Ramos (cell line): Measurements from ENCODE around the gene SHF.
"Not testable (repeated sequence)": the region's sequence is repeated elsewhere in the genome, so short reads cannot be mapped to it uniquely, and the experiment has no call there.

ENCODE experiments used
- in situ Hi-C: fragments of 300-500 bp; cut with MboI; formaldehyde crosslinking; loops from one replicate; pipeline ENCODE4 v1.14.3; 2022; ENCODE audit warnings: low sequenced_read_pairs; ENCODE audit not compliant: unreplicated experiment

The SHF gene, protein sequence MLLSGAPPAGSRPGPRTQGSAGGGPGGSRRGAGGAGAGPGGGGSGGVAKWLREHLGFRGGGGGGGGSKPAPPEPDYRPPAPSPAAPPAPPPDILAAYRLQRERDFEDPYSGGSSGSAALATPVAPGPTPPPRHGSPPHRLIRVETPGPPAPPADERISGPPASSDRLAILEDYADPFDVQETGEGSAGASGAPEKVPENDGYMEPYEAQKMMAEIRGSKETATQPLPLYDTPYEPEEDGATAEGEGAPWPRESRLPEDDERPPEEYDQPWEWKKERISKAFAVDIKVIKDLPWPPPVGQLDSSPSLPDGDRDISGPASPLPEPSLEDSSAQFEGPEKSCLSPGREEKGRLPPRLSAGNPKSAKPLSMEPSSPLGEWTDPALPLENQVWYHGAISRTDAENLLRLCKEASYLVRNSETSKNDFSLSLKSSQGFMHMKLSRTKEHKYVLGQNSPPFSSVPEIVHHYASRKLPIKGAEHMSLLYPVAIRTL

DNA sequence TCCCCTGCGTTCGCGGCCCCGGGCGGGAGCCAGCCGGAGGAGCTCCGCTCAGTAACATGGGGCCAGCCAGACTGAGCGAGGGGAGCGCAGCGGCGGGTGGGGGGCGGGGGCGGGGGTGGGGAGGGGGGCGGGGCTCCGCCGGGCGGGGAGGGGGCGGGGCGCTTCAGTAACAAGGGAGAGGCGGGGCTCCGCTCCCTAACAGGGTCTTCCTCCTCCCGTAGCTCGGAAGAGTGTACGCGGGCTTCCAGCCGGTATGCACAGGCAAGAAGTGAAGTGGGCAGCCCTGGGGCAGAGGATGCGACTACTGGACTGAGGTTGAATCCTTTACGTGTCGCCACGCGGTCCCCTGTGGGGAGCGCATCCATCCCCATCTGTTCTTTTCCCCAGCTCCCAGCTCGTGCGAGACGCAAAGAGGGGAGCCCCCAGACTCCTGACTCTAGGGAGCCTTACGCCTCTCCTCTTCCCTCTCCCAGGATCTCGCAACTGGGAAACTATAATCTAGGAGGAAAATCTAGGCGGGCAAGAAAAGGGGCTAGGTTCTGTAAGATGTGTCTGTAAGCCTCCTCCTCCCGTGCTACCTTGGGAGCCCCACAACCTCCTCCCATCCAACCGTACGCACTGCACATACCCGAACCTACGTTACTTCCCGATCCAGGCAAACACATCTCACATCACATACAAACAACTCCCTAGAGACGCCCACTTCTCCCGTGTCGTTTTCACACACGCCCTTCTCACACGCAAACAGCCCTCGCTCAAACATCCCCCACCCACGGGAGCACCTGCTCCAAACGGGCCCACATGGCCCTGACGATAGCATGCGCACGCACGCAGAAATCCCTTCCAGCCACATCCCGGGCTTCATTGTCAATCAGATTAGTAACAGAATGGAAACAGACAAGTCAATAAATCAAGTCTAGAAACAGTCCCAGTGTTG is at the start of gene SHF:
TSS of gene SHF (minus strand) at position 73 of the 937 bp plus-strand sequence. CDS start at position 58, 15 bp downstream.
- in situ Hi-C loops = loop anchor here (10.0 kb wide), 1 partner anchor 417 kb away; no protein-coding TSS in a partner anchor

- in situ Hi-C loops = not testable (repeated sequence)
Observed at GRCh38 chr15:45236806-45237205, 49.0 kb upstream of the SHF start.

DNA sequence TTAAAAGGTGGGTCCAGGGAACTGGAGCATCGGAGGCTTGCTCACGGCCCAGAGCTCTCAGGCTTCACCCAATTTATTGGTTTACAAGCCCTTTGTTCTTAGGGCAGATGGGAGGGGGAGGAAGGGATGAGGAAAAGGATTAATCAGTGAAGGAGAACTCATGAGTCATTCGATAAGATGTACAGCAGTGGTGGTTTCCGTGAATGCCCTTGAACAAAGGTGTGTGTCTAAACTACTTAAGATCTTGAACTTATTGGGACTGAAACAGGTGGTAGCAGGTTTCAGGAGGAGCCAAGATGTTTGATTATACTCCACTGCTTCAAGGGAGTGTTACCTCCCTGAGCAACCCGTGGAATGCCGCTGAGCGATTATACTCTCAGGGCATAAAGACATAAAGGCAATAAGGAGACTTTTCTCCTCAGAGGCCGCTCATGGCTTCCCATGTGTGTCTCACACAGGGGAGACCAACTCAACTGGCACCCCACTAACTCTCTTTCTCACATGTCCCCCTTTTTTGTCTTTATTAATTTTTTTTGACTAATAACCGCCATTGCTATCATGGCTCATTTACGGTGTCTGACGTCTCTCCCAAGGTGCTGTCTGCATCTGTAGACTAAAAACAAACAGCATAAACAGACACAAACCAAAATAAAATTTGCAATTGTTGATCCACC is 46.9 kb upstream of the SHF start:
- in situ Hi-C loops = no loop called here

- in situ Hi-C loops = no loop called here
Observed at GRCh38 chr15:45231864-45232562, 44.2 kb upstream of the SHF start.

DNA sequence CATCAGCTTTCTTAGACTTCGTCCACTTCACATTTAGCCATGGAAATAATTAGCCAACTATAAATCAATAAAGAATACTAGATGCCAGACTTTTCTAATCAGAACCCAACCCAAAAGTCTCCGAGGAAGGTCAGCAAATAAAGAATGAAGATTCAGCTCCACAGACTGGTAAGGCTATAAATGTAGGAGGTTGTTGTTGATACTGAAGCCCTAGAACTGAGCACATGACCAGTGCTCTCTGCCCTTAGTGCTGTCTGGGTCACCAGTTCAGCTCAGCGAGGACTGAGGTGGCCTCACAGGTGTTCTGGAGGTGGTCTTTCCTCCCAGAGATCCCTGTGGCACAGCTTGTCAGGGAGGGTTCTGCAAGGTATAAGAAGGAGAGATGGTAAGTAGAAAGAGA is 43.4 kb upstream of the SHF start:
- in situ Hi-C loops = no loop called here

DNA sequence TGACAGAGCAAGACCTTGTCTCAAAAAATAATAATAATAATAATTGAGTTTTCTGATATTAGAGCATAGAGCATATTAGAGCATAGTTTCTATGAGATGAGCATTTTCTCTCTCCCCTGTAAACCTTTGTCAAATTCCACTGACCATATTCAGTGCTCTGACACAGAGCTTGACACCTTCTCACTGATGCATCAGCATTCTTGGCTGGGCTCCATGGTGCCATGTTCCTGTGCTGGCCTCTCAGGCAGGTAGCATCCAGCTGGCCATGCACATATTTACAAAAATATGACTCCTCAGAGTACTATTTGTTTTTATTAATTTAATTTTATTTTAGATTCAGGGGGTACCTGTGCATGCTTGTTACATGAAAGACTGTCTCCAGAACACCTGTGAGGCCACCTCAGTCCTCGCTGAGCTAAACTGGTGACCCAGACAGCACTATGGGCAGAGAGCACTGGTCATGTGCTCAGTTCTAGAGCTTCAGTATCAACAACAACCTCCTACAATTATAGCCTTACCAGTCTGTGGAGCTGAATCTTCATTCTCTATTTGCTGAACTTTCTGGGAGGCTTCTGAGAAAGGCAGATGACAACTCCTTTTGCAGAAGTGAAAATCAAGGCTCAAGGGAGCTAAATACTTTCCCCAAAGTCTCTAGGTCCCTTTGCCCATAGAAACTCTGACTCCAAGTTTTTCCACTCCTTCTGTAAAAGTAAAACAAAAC is 42.6 kb upstream of the SHF start:
- in situ Hi-C loops = no loop called here

GRCh38 chr15:45228931-45229330 is 41.2 kb upstream of the SHF start:
- in situ Hi-C loops = no loop called here

DNA sequence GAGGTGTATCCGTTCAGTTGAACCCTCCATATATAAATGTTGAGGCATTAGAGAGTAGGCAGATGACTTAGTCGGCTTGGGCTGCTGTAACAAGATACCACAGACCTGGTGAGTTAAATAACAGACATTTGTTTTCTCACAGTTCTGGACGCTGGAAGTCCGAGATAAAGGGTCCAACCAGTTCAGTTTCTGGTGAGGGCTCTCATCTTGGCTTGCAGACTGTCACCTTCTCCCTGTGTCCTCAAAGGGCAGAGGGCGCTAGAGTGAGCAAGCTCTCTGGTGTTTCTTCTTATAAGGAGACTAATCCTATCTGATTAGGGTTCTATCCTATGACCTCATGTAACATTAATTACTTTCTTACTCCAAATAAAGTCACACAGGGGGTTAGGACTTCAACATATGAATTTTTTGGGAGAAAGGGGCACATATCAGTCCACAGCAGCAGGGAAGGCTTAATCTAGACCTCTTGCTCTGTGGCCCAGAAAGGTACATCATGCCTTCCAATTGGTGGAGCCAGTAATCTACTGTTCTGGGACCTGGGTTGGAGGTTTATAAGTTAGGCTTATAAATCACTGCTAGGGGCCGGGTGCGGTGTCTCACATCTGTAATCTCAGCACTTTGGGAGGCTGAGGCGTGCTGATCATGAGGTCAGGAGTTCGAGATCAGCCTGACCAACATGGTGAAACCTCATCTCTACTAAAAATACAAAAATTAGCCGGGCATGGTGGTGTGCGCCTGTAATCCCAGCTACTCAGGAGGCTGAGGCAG is 37.9 kb upstream of the SHF start:
- in situ Hi-C loops = no loop called here

GRCh38 chr15:45224621-45225217 is 37.0 kb upstream of the SHF start:
- in situ Hi-C loops = no loop called here

GRCh38 chr15:45221967-45222366 is 34.2 kb upstream of the SHF start:
- in situ Hi-C loops = no loop called here

DNA sequence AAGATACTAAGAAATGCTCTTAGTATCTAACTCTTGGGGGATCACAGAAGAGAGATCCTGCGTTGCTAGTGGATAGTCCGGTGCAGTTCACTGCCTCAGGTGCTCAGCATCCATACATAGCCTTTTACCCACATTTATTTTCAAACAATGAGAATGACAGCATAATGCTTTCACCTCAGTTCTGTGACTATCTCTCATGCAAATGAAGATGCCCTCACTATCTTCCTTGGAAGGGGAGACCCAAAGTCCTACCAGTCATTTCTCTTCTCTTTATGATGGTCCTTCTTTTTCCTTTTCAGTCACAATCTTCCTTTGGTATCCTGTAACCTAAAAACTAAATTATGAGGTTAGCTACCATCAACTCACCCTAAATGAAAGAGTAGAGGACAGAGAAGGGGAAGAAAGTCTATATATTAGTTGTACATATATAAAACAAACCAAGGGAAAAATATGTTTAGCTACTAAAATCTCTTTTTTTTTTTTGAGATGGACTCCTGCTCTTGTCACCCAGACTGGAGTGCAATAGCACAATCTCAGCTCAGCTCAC is 33.4 kb upstream of the SHF start:
- in situ Hi-C loops = no loop called here

GRCh38 chr15:45212493-45212892 is 24.7 kb upstream of the SHF start:
- in situ Hi-C loops = no loop called here

DNA sequence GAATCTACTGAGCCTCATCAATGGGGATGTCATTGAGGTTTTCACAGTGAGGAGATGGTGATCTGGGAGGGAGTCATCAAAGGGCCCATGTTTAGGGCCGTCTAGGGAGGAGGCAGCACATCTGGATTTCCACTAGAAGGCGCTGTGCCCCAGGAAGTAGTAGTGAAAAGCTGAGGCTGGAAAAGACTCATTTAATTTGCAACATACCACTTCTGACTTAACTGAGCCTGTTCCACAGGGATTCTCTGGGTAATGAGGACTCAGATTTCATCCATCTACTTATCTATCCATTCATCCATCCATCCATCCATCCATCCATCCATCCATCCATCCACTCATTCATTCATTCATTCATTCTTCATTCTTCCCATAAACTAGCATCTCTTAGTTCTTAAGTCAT is 17.4 kb upstream of the SHF start:
- in situ Hi-C loops = loop anchor here (10.0 kb wide), 1 partner anchor 200 kb away; a partner anchor contains a TSS

DNA sequence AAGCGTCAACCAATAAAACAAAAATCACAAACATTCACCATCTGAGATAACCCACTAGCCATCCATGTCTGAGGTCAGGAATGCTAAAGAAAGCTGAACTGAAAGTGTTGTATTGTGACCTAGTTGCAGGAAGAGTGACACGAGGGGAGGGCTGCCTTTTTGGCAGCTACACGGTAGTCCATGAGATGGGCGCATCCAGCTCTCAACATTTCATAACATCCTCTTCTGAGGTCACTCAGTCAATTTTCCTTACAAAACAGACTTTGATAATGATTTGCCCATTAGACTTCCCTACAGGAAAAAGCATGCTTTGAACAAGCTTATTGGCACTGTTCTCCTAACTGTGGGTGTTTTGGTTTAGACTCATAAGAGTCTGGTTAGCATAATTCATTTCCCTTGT is 15.4 kb upstream of the SHF start:
- in situ Hi-C loops = loop anchor here (10.0 kb wide), 1 partner anchor 202 kb away; a partner anchor contains a TSS

DNA sequence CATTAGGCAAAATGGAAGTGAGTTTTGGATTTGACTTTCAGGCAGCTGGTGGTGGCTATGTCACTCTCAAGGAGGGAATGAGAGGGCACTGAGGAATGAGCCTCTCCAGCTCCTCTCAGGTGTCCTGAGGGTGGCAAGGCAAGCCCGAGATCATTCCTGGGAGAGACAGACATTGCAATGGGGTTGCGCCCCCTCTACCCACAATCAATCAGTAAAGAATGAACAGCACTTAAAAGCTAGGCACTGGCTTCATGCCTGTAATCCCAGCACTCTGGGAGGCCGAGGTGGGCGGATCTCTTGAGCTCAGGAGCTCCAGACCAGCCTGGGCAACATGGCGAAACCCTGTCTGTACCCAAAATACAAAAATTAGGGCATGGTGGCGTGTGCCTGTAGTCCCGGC is 14.1 kb upstream of the SHF start:
- in situ Hi-C loops = loop anchor here (10.0 kb wide), 1 partner anchor 203 kb away; a partner anchor contains a TSS

- in situ Hi-C loops = loop anchor here (10.0 kb wide), 1 partner anchor 203 kb away; a partner anchor contains a TSS
Observed at GRCh38 chr15:45201557-45201859, 13.7 kb upstream of the SHF start.

GRCh38 chr15:45200799-45201556 is 13.2 kb upstream of the SHF start:
- in situ Hi-C loops = loop anchor here (10.0 kb wide), 1 partner anchor 204 kb away; a partner anchor contains a TSS
